BJ (cell line): ENCODE measurements around the gene INTU. TPM values are rescaled to one million over a fixed set of nuclear protein-coding genes. Genes with fewer than 3 reads are reported as not detected.

Experiments
- CTCF ChIA-PET: fragments of 350-600 bp; formaldehyde crosslinking; extraction: SDS; loops from one replicate; lab custom pipeline; 2021; ENCODE audit warnings: antibody characterized with exemption, inconsistent platforms; lab: Yijun Ruan, JAX
- POLR2A ChIA-PET: fragments of 300-600 bp; sonication (Branson Sonifier 250); formaldehyde crosslinking; extraction: SDS; loops from one replicate; lab custom pipeline; 2021; ENCODE audit warnings: antibody characterized with exemption; lab: Charles Lee
- DNase-seq: peaks from one replicate; pipeline ENCODE4 v3.0.0-alpha.2; 2011; ENCODE audit warnings: low read depth
- H3K27me3 ChIP-seq: 2 replicates; pipeline ENCODE4 v1.6.0; 2011; ENCODE audit warnings: low read length; ENCODE audit not compliant: control insufficient read depth, insufficient read depth
- H3K36me3 ChIP-seq: 2 replicates; pipeline ENCODE4 v1.5.1; 2011; ENCODE audit warnings: low read length; ENCODE audit not compliant: control insufficient read depth, insufficient read depth
- H3K4me3 ChIP-seq: 2 replicates; pipeline ENCODE4 v1.5.1; 2011; ENCODE audit warnings: low read depth, mild to moderate bottlenecking, control low read depth, low read length
- polyA plus RNA-seq: library from polyadenylated mRNA; depleted of rRNA; stranded (reverse); fragments of >200 nt; gene quantifications from 2 replicates; pipeline ENCODE4 v1.2.3, GENCODE V29; 2011
- TF ChIP-seq, protein P1 (sequence below): IDR thresholded peaks from 2 replicates; pipeline ENCODE4 v1.5.1; 2011; ENCODE audit warnings: low read depth, mild to moderate bottlenecking, control low read depth, inconsistent platforms, low read length, moderate library complexity; ENCODE audit not compliant: insufficient read depth

INTU gene
- polyA plus RNA-seq, 1 experiment: 4.5 TPM

DNA sequence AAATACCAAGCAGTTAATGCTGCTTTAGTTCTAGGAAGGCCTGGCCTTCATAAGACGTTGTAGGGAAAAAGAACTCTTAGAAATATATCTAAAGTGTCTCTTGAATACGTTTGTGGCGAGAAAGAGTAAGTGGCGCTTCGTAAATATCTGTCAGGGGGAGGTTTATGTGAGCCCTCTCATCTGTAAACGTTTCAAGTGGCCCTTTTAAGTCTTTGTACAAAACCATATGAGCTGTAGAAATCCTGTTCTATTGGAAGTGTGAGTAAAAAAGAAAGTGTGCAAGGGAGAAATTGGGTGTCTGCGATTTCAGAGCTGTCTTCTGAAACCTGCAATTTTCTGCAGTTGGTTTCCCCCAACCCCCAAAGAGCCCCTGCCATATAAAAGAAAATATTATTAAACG, 8.6 kb upstream of the INTU start:
- Histone ChIP-seq H3K27me3 (peaks cover 4% of the 10 kb centered on the region), H3K36me3 (no peaks in the 10 kb centered on the region), H3K4me3 (no peak overlapping the region; the same call in 1 of the 2 replicates)
- DNase-seq: no peak
- POLR2A ChIA-PET: no interaction called here
- TF ChIP-seq, protein P1, sequence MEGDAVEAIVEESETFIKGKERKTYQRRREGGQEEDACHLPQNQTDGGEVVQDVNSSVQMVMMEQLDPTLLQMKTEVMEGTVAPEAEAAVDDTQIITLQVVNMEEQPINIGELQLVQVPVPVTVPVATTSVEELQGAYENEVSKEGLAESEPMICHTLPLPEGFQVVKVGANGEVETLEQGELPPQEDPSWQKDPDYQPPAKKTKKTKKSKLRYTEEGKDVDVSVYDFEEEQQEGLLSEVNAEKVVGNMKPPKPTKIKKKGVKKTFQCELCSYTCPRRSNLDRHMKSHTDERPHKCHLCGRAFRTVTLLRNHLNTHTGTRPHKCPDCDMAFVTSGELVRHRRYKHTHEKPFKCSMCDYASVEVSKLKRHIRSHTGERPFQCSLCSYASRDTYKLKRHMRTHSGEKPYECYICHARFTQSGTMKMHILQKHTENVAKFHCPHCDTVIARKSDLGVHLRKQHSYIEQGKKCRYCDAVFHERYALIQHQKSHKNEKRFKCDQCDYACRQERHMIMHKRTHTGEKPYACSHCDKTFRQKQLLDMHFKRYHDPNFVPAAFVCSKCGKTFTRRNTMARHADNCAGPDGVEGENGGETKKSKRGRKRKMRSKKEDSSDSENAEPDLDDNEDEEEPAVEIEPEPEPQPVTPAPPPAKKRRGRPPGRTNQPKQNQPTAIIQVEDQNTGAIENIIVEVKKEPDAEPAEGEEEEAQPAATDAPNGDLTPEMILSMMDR: no peak
- CTCF ChIA-PET: interaction anchor here (0.8 to 1.5 kb wide), 4 partner anchors 8 to 108 kb away, joined by 3 to 4 read pairs (median 3); no protein-coding TSS in a partner anchor

DNA sequence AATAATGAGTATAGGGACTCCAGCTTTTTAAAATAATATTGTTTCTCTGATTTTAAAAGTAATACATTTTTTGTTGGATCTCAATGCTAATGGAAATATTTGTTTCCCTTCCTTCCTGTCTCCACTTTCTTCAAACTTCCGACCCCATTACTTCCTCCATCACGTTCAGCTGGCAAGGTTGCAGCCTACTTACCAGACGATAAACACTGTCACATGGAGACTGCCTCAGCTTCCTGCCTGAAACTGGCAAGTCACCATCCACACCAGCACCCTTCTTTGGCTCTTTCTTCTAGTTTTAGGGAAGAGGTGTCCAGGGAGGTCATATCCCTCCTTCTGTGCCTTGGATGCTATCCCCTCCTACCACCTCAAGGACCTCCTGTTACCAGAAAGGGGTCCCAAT, 3.4 kb upstream of the INTU start:
- TF ChIP-seq, protein P1: no peak
- H3K36me3 ChIP-seq: no peaks in the 10 kb centered on the region
- no peak overlapping the region for H3K4me3 ChIP-seq
- POLR2A ChIA-PET: no interaction called here
- no peaks in the 10 kb centered on the region; the same call in 1 of the 2 replicates for H3K27me3 ChIP-seq
- CTCF ChIA-PET: interaction anchor here (1.1 kb wide), 1 partner anchor 42 kb away, joined by 5 read pairs; no protein-coding TSS in a partner anchor
- DNase-seq: no peak

DNA sequence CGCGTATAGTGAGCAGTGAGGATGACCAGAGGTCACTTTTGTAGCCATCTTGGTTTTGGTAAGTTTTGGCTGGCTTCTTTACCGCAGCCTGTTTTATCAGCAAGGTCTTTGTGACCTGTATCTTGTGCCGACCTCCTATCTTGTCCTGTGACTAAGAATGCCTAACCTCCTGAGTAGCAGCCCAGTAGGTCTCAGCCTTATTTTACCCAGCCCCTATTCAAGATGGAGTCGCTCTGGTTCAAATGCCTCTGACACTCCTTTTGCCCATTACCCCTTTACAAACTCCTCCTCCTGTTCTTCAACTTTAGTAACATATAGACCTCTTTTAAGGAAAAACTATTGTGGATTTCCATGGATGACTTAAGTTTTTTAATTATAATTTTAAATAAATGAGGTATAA, 2.6 kb upstream of the INTU start:
- TF ChIP-seq, protein P1: no peak
- ChIA-PET CTCF (interaction anchor here (0.6 to 1.4 kb wide), 2 partner anchors 23 to 56 kb away, joined by 3 read pairs; no protein-coding TSS in a partner anchor), POLR2A (no interaction called here)
- Histone ChIP-seq H3K4me3 (no peak overlapping the region), H3K36me3 (no peaks in the 10 kb centered on the region), H3K27me3 (no peaks in the 10 kb centered on the region; the same call in 1 of the 2 replicates)
- no peak for DNase-seq

DNA sequence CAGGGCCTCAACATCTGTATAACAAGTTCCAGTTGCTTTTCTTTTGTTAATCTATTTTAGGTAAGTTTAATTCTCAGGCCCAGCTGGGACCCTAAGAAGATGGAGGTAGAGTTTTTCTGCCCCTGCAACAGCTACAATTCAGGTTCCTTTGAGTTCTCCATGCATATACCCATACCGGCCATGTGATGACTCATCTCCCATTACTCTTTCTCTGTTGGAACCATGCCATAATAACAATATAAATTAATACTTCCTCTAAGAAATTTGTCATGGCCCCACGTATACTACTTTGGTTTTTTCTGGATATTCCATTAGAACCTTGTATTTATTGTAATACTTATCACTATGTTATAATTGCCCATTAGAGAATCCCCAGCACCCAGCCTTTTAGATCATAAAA, 1.3 kb upstream of the INTU start:
- no peak for DNase-seq
- TF ChIP-seq, protein P1: no peak
- no peaks in the 10 kb centered on the region; the same call in 1 of the 2 replicates for H3K27me3 ChIP-seq
- H3K36me3 ChIP-seq: no peaks in the 10 kb centered on the region
- CTCF ChIA-PET: interaction anchor here (1.2 to 1.4 kb wide), 2 partner anchors 8 to 25 kb away, joined by 3 read pairs; no protein-coding TSS in a partner anchor
- POLR2A ChIA-PET: no interaction called here
- H3K4me3 ChIP-seq: no peak overlapping the region

DNA sequence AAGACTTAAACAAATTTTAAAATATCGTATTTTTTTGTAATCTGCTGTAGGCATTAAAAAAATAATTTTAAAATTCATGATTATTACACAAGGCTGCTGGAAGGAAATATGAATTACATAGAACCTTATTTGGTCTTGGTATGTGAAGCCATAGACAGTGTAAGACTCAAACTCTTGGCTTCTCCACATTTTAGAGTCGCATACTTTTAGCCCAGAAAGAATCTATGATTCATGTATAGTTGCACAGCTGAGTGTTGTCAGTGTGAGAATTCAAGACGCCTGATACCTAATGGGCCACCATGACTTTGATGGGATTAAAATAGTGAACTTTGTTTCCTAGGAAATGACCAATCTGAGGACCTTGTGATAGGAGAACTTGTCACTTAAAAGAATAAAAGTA, 1.4 kb downstream of the INTU start:
- H3K36me3 ChIP-seq: no peaks in the 10 kb centered on the region
- TF ChIP-seq, protein P1: no peak
- no peaks in the 10 kb centered on the region; the same call in 1 of the 2 replicates for H3K27me3 ChIP-seq
- no peak overlapping the region for H3K4me3 ChIP-seq
- CTCF ChIA-PET: interaction anchor here (1.2 to 1.7 kb wide), 2 partner anchors 10 to 98 kb away, joined by 3 to 7 read pairs; no protein-coding TSS in a partner anchor
- POLR2A ChIA-PET: no interaction called here
- no peak for DNase-seq
